A549 (cell line): ENCODE measurements around the gene ABHD5. TPM values are rescaled to one million over a fixed set of nuclear protein-coding genes. Genes with fewer than 3 reads are reported as not detected.

Experiments used
- ATAC-seq, 2 experiments: fragments of 200-7000 bp in 1 of 2; fragments of >200 bp in 1 of 2; cut with Nextera tagmentation in 1 of 2; cut with Tn5 transposase in 1 of 2; 3 replicates each; pipeline versions ENCODE4 v1.8.0 to v1.9.1; 2018 to 2020; ENCODE audit warnings: mild to moderate bottlenecking in 1 of 2, moderate library complexity in 1 of 2
- CTCF ChIA-PET: fragments of 300-600 bp; sonication (Branson Sonifier 250); formaldehyde crosslinking; extraction: SDS; loops from one replicate; lab custom pipeline; 2021; ENCODE audit warnings: antibody characterized with exemption, inconsistent platforms; lab: Yijun Ruan, JAX
- POLR2A ChIA-PET: fragments of 350-600 bp; formaldehyde crosslinking; extraction: SDS; loops from one replicate; lab custom pipeline; 2021; ENCODE audit warnings: antibody characterized with exemption, inconsistent platforms; lab: Yijun Ruan, JAX
- DNase-seq, 2 experiments: peaks; one replicate each; pipeline versions ENCODE4 v3.0.0 to v3.0.0-alpha.2; 2011 to 2016; ENCODE audit warnings: low read depth in 1 of 2, low spot score in 1 of 2
- FAIRE-seq: peaks from 2 replicates; lab custom pipeline; 2011; peaks lifted over from hg19 to GRCh38; lab: Jason Lieb, UNC
- H3K27ac ChIP-seq, 2 experiments: fragments of >200 bp; sonication (Bioruptor Twin); formaldehyde crosslinking; 3 replicates each; pipeline ENCODE4 v1.5.1; 2016 to 2017
- H3K4me1 ChIP-seq: fragments of >200 bp; sonication (Bioruptor Twin); formaldehyde crosslinking; 3 replicates; pipeline ENCODE4 v1.6.1; 2016
- H3K4me2 ChIP-seq: fragments of >200 bp; sonication (Bioruptor Twin); formaldehyde crosslinking; 3 replicates; pipeline ENCODE4 v1.6.1; 2016
- H3K4me3 ChIP-seq: fragments of >200 bp; sonication (Bioruptor Twin); formaldehyde crosslinking; 3 replicates; pipeline ENCODE4 v1.5.1; 2016
- H3K9me3 ChIP-seq: fragments of >200 bp; sonication (Bioruptor Twin); formaldehyde crosslinking; 3 replicates; pipeline ENCODE4 v1.6.1; 2016
- ATOH8 ChIP-seq: fragments of 250-450 bp; sonication (Bioruptor Pico); IDR thresholded peaks from 2 replicates; pipeline ENCODE4 v1.5.0; 2020; ENCODE audit warnings: low read depth, mild to moderate bottlenecking, moderate library complexity
- BCL3 ChIP-seq: fragments of >200 bp; sonication (Bioruptor Twin); formaldehyde crosslinking; IDR thresholded peaks from 3 replicates; pipeline ENCODE4 v1.6.1; 2016
- CEBPB ChIP-seq, 2 experiments: fragments of >200 bp in 1 of 2; sonication (Bioruptor Twin) in 1 of 2; formaldehyde crosslinking in 1 of 2; IDR thresholded peaks; 2 replicates each; pipeline ENCODE4 v1.6.1; 2012 to 2016
- CHD4 ChIP-seq: fragments of 200-600 bp; sonication (generic); IDR thresholded peaks from 2 replicates; pipeline ENCODE4 v1.6.1; 2016; ENCODE audit warnings: antibody characterized with exemption, mild to moderate bottlenecking, borderline replicate concordance
- CTCF ChIP-seq: fragments of >200 bp; sonication (Bioruptor Twin); formaldehyde crosslinking; IDR thresholded peaks from 3 replicates; pipeline ENCODE4 v1.5.1; 2016
- E2F6 ChIP-seq: IDR thresholded peaks from 2 replicates; pipeline ENCODE4 v1.6.1; 2012; ENCODE audit warnings: low read depth, borderline replicate concordance
- EHF ChIP-seq: fragments of 250-450 bp; sonication (Bioruptor Pico); IDR thresholded peaks from 2 replicates; pipeline ENCODE4 v1.5.0; 2020; ENCODE audit warnings: mild to moderate bottlenecking
- HMGXB4 ChIP-seq: fragments of 250-450 bp; sonication (Bioruptor Pico); IDR thresholded peaks from 2 replicates; pipeline ENCODE4 v1.5.0; 2021; ENCODE audit warnings: mild to moderate bottlenecking, moderate library complexity, borderline replicate concordance
- JUN ChIP-seq, 2 experiments: fragments of >200 bp; sonication (Bioruptor Twin); formaldehyde crosslinking; IDR thresholded peaks; 2 replicates in 1 of 2; 3 replicates in 1 of 2; pipeline ENCODE4 v1.6.1; 2016 to 2017
- KDM1A ChIP-seq: fragments of 200-600 bp; sonication (generic); IDR thresholded peaks from 2 replicates; pipeline ENCODE4 v1.6.1; 2016; ENCODE audit warnings: low read depth, mild to moderate bottlenecking
- MAX ChIP-seq: IDR thresholded peaks from 2 replicates; pipeline ENCODE4 v1.6.1; 2012
- MYC ChIP-seq: IDR thresholded peaks from 2 replicates; pipeline ENCODE4 v1.6.1; 2012; ENCODE audit warnings: mild to moderate bottlenecking, inconsistent platforms, low read length, improper control_type of control experiment, borderline replicate concordance
- PBX3 ChIP-seq: IDR thresholded peaks from 2 replicates; pipeline ENCODE4 v1.6.1; 2012
- PHF8 ChIP-seq: fragments of 200-600 bp; sonication (generic); IDR thresholded peaks from 2 replicates; pipeline ENCODE4 v1.6.1; 2016; ENCODE audit warnings: low read depth, mild to moderate bottlenecking, antibody characterized with exemption, moderate library complexity, borderline replicate concordance
- POLR2A ChIP-seq: IDR thresholded peaks from 2 replicates; pipeline ENCODE4 v1.6.1; 2012; ENCODE audit warnings: mild to moderate bottlenecking, low read length
- RAD21 ChIP-seq, 2 experiments: fragments of >200 bp in 1 of 2; sonication (Bioruptor Twin) in 1 of 2; formaldehyde crosslinking in 1 of 2; IDR thresholded peaks in 1 of 2; conservative IDR thresholded peaks in 1 of 2; 2 replicates in 1 of 2; 3 replicates in 1 of 2; pipeline ENCODE4 v1.6.1; 2012 to 2018; ENCODE audit warnings: inconsistent platforms in 1 of 2
- RNF2 ChIP-seq: fragments of 200-600 bp; sonication (generic); IDR thresholded peaks from 2 replicates; pipeline ENCODE4 v1.6.1; 2016; ENCODE audit warnings: low read depth, mild to moderate bottlenecking, antibody characterized with exemption, moderate library complexity, borderline replicate concordance
- SMC3 ChIP-seq: fragments of >200 bp; sonication (Bioruptor Twin); formaldehyde crosslinking; IDR thresholded peaks from 3 replicates; pipeline ENCODE4 v1.6.1; 2018; ENCODE audit warnings: inconsistent platforms
- WGBS: methylation state at CpG from one replicate; pipeline ENCODE4 v1.1.6; 2017; ENCODE audit errors: missing lambda C conversion rate; 5-methylcytosine and 5-hydroxymethylcytosine counted together
- polyA minus RNA-seq: library from RNA; depleted of rRNA, polyadenylated mRNA; stranded (reverse); fragments of >200 nt; gene quantifications from 2 replicates; pipeline ENCODE4 v1.2.3, GENCODE V29; 2011; rRNA and poly(A)+ RNA removed
- polyA plus RNA-seq, 4 experiments: library from polyadenylated mRNA; depleted of rRNA in 3 of 4; stranded (reverse); fragments of >200 nt; fragmentation: RNase III in 1 of 4; extraction: RNeasy Plus Mini Kit Qiagen cat#74134 plus additional on column Dnase treatment in 1 of 4; gene quantifications; 2 replicates in 3 of 4; 3 replicates in 1 of 4; pipeline ENCODE4 v1.2.3, GENCODE V29; 2011 to 2017

ABHD5 gene
- polyA plus RNA-seq (2011; rRNA removed) (17.3 and 17.8 TPM in 2 replicates), polyA plus RNA-seq (2017; fragmentation: RNase III; extraction: RNeasy Plus Mini Kit Qiagen cat#74134 plus additional on column Dnase treatment) (16.2 to 16.6 TPM (median 16.4 TPM) in 3 replicates), polyA minus RNA-seq (12.0 and 12.4 TPM in 2 replicates)
- 8.2 and 8.9 TPM in 2 replicates for polyA plus RNA-seq (2012; cell fraction: cytosol; rRNA removed)
- polyA plus RNA-seq (2012; cell fraction: nucleus; rRNA removed) = 4.3 and 7.7 TPM in 2 replicates

GRCh38 chr3:43690400-43691119 is at the start of gene ABHD5:
ABHD5 (plus strand) TSS chr3:43690938; CDS start chr3:43690993, 55 bp downstream.
- FAIRE-seq (no peak), DNase-seq (peak; percentile 78 to 94), ATAC-seq (peak; percentile 94 to 96)
- H3K27ac ChIP-seq = peak within 1 kb of the TSS; percentile 79 to 95
- H3K4me2 ChIP-seq = peak within 1 kb of the TSS; percentile 99
- TF ChIP-seq HMGXB4 (CRISPR knock-in tag) = no peak
- peak in 1 of 2 experiments; percentile 74; a peak in 3 of 5 replicates for TF ChIP-seq JUN (IDR thresholded peaks at IDR 0.05)
- peak; percentile 97; the same call in 1 of the 2 replicates for TF ChIP-seq PHF8
- TF ChIP-seq CTCF = peak; percentile 33
- no peak for TF ChIP-seq EHF (CRISPR knock-in tag)
- TF ChIP-seq SMC3 = peak; percentile 28; the same call in 1 of the 3 replicates
- no peak for TF ChIP-seq KDM1A
- TF ChIP-seq MYC = 0 out of 2 replicates have a peak, but pooled peaks have one; percentile 25
- peak; percentile 48; the same call in 1 of the 2 replicates for TF ChIP-seq PBX3
- peak; percentile 20 to 38; a peak in 1 of 4 replicates for TF ChIP-seq CEBPB (IDR thresholded peaks at IDR 0.05)
- TF ChIP-seq RNF2 = peak; percentile 79; the same call in 1 of the 2 replicates
- TF ChIP-seq BCL3 = peak; percentile 33; the same call in 1 of the 3 replicates
- TF ChIP-seq RAD21 (conservative IDR thresholded peaks at IDR 0.05 in 1 of 2, IDR thresholded peaks at IDR 0.05 in 1 of 2) = peak; percentile 32 to 47; a peak in 4 of 5 replicates
- no peak for TF ChIP-seq CHD4
- peak; percentile 99 for TF ChIP-seq POLR2A
- TF ChIP-seq ATOH8 = no peak
- peak; percentile 97 for TF ChIP-seq MAX
- TF ChIP-seq E2F6 = peak; percentile 98
- 2% methylated on average over 15 of the region's 71 CpGs for WGBS
- POLR2A ChIA-PET = no interaction called here
- no peaks in the 10 kb centered on the region for H3K9me3 ChIP-seq
- CTCF ChIA-PET = interaction anchor here (0.6 to 1.3 kb wide), 2 partner anchors 55 to 71 kb away, joined by 3 to 4 read pairs; no protein-coding TSS in a partner anchor
- H3K4me1 ChIP-seq = peaks cover 37% of the 10 kb centered on the region; the same call in 2 of the 3 replicates
- peak within 1 kb of the TSS; percentile 96 for H3K4me3 ChIP-seq
